HG02885 (cell line): Measurements from ENCODE around the gene MOV10L1.
"Not testable (repeated sequence)": the region's sequence is repeated elsewhere in the genome, so short reads cannot be mapped to it uniquely, and the experiment has no call there.

Experiments
- ATAC-seq: cut with Tn5 transposase; IDR thresholded peaks from one replicate; pipeline ENCODE4 v1.9.1; 2021; ENCODE audit warnings: mild to moderate bottlenecking; ENCODE audit not compliant: unreplicated experiment, poor library complexity

MOV10L1 gene

GRCh38 chr22:50131894-50132293 lies 42.1 kb downstream of the MOV10L1 start:
- no peak for ATAC-seq

GRCh38 chr22:50134481-50134880 lies 44.7 kb downstream of the MOV10L1 start:
- no peak for ATAC-seq

GRCh38 chr22:50136581-50137015 lies 46.8 kb downstream of the MOV10L1 start:
- ATAC-seq: no peak

- not testable (repeated sequence) for ATAC-seq
Observed at GRCh38 chr22:50137277-50137676, 47.5 kb downstream of the MOV10L1 start.

GRCh38 chr22:50138041-50138440 lies 48.2 kb downstream of the MOV10L1 start:
- no peak for ATAC-seq

GRCh38 chr22:50138988-50139387 lies 49.2 kb downstream of the MOV10L1 start:
- ATAC-seq: no peak

GRCh38 chr22:50139843-50140415 lies 50.1 kb downstream of the MOV10L1 start:
- ATAC-seq: no peak

GRCh38 chr22:50140615-50141014 lies 50.8 kb downstream of the MOV10L1 start:
- no peak for ATAC-seq

GRCh38 chr22:50141462-50141861 lies 51.7 kb downstream of the MOV10L1 start:
- no peak for ATAC-seq

- ATAC-seq: no peak
Observed at GRCh38 chr22:50141891-50142363, 52.1 kb downstream of the MOV10L1 start.

- ATAC-seq: no peak
Observed at GRCh38 chr22:50143096-50143495, 53.3 kb downstream of the MOV10L1 start.

- no peak for ATAC-seq
Observed at GRCh38 chr22:50144005-50144614, 54.3 kb downstream of the MOV10L1 start.

GRCh38 chr22:50145721-50146438 lies 56.1 kb downstream of the MOV10L1 start:
- ATAC-seq: no peak

- no peak for ATAC-seq
Observed at GRCh38 chr22:50146439-50147238, 56.8 kb downstream of the MOV10L1 start.

GRCh38 chr22:50147258-50148165 lies 57.7 kb downstream of the MOV10L1 start:
- not testable (repeated sequence) for ATAC-seq

- no peak for ATAC-seq
Observed at GRCh38 chr22:50148166-50148500, 58.3 kb downstream of the MOV10L1 start.

- ATAC-seq: peak; percentile 48
Observed at GRCh38 chr22:50148991-50149721, 59.4 kb downstream of the MOV10L1 start.

GRCh38 chr22:50150161-50151129 lies 60.6 kb downstream of the MOV10L1 start:
- ATAC-seq: no peak
